Erythroblast (primary cell): ENCODE data around the gene LPO.

Experiments
- GATA1 ChIP-seq: IDR thresholded peaks from 2 replicates; pipeline ENCODE4 v1.6.1; 2011; ENCODE audit warnings: low read depth, mild to moderate bottlenecking, control low read depth, low read length, moderate library complexity
- POLR2A ChIP-seq: IDR thresholded peaks from 2 replicates; pipeline ENCODE4 v1.6.1; 2011; ENCODE audit warnings: mild to moderate bottlenecking, low read length

GRCh38 chr17:58207451-58207850, 30.9 kb upstream of the LPO start:
- no peak for TF ChIP-seq POLR2A
- no peak for TF ChIP-seq GATA1
